Putamen (tissue), 1 donor: Measurements from ENCODE around the gene CATSPERZ.

Source experiments
- DNase-seq: peaks from one replicate; pipeline ENCODE4 v3.0.0-alpha.2; 2016; ENCODE audit warnings: low spot score

The CATSPERZ gene

DNA sequence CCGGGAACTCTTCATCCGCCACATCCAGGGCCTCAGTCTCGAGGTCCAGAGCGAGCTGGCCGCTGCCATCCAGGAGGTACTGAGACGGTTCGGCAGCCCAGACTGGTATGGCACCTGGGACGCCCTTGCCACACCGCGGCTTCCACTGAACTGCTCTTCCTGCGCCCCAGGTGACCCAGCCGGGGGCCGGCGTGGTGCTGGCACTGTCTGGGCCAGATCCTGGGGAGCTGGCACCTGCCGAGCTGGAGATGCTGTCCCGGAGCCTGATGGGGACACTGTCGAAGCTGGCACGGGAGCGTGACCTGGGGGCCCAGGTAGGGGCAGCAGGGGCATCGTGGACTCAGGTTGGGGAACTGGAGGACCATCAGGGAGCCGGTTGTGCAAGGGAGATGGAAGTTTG is 41.3 kb downstream of the CATSPERZ start:
- DNase-seq, result no peak

DNA sequence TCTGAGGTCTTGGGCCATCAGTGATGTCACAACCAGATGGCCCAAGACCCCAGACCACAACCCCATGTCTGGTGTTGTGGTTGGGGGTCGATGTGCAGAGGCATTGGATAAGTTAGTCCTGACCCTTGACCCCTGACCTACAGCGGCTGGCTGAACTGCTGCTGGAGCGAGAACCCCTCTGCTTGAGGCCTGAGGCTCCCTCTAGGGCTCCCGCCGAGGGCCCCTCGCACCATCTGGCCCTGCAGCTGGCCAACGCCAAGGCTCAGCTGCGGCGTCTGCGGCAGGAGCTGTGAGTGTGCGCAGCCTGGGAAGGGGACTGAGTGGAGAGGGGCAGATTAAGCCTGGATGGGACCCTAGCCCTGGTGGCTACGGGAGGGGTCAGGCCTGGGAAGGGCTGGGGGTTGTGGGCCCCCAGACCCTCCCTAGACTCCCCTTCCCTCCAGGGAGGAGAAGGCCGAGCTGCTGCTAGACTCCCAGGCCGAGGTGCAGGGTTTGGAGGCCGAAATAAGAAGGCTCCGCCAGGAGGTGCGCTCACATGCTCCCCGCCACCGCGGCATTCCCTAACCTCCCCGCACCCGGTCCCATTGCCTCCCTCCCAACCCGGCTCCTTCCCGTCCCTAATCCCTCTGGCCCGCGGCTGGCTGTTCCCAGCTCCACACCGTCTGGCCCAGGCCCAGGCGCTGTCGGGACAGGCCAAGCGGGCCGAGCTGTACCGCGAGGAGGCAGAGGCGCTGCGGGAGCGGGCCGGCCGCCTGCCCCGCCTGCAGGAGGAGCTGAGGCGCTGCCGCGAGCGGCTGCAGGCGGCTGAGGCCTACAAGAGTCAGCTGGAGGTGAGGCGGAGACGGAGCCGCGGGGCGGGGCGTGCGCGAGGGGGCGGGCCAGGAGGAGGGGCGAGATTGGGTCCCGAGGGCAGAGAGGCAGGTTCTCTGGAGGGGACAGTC is 42.0 kb downstream of the CATSPERZ start:
- DNase-seq, result peak; percentile 77

DNA sequence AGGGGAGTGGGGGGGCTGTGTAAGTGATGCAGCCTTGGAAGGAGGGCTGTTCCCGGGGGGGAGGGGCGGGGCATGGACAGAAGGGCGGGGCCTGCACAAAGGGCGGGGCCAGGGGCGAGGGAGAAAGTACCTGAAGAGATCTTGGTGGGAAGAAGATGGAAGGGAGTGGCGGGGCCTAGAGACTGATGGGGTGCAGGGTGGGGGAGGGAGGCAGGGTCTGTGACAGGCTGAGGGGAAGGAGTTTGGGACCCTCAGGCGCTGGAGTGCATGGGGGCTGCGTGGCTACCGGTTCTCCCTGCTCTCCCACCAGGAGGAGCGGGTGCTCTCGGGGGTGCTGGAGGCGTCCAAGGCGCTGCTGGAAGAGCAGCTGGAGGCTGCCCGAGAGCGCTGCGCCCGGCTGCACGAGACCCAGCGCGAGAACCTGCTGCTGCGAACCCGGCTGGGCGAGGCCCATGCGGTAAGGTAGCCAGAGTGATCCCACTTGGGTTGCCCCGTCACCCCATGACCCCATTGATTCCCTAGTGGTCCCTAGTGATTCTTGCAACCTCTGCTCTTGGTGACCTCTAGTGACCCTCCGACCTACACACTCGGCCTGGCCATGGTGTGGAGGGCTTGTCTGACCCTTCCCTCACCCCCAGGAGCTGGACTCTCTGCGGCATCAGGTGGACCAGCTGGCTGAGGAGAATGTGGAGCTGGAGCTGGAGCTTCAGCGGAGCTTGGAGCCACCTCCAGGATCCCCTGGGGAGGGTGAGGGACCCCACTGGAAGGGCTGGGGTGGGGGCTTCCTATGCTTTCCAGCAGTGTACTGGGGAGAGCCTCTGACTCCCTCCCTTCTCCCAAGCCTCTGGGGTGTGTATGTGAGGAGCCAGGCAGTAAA is 42.9 kb downstream of the CATSPERZ start:
- no peak for DNase-seq

DNA sequence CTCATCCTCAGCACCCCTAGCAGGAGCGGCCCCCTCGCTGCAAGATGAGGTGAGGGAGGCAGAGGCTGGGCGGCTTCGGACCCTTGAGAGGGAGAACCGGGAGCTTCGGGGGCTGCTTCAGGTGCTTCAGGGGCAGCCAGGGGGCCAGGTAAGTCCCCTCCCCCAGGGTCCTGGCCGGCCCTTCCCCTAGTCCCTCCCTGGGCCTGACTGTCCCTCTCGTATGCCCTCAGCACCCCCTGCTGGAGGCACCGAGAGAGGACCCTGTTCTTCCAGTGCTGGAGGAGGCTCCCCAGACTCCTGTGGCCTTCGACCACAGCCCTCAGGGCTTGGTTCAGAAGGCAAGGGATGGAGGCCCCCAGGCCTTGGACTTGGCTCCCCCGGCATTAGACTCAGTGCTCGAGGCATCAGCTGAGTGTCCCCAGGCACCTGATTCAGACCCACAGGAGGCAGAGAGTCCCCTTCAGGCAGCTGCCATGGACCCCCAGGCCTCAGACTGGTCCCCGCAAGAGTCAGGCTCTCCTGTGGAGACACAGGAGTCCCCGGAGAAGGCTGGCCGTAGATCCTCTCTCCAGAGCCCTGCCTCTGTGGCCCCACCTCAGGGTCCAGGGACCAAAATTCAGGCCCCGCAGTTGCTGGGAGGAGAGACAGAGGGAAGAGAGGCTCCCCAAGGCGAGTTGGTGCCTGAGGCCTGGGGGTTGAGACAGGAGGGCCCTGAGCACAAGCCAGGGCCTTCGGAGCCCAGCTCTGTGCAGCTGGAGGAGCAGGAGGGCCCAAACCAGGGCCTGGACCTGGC is 43.8 kb downstream of the CATSPERZ start:
- DNase-seq, result no peak

- no peak for DNase-seq
Measured at GRCh38 chr11:64344787-64345186, 44.6 kb downstream of the CATSPERZ start.

DNA sequence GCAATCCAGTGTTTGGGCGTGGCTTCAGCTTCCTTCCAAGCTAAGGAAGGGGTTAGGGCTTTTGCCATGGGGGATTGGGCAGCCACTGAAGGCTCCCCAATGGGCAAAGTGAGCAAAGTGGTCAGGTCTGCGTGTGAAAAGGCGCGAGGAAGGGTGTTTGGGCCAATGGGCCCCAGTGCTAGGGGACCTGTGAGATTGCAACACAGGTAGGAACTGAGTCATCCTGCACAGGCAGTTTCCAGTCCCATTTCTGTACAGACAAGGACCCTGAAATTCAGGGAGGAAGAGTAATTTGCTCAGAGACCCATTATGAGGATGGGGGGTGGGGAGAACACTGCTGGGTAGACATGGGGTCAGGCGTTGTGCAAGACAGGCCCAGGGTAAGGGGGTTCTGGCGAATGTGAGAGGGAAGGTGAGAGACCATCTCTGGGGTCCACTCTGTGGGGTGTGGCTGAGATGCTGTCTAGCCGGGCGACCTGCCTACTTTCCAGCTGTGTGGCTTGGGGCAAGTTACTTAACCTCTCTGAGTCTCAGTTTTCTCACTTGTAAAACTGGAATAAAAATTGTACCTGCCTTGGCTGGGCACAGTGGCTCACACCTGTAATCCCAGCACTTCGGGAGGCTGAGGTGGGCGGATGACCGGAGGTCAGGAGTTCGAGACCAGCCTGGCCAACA is 47.2 kb downstream of the CATSPERZ start:
- no peak for DNase-seq

DNA sequence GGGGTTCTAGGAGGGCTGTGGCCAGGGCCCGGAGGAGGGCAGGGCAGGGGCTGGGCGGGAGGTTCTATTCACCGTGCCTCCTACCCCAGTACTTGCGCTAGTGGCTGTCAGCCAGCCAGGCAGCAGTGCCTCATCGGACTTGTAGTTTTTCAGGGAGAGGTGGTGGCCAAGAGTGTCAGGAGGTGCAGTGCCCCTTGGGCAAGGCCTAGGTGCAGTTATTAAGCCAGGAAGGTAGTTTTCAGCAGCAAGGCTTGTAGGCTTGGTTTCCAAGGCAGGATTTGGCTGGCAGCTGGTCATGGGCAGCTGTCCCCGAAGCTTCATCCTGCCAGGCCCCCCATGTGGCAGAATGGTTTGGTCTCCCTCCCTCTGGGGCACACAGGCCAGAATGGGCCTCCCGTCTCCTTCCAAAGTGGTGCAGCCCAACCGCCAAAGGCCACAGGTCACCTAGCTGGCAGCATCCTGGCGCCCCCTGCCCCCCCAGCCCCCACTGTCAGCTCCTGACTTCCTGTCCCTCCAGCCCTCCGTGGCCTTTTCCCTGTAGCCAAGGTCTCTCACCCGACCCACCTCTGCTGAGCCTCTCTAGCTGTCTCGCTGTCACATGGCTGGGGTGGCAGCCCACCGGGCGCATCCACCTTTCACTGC is 48.3 kb downstream of the CATSPERZ start:
- no peak for DNase-seq

DNA sequence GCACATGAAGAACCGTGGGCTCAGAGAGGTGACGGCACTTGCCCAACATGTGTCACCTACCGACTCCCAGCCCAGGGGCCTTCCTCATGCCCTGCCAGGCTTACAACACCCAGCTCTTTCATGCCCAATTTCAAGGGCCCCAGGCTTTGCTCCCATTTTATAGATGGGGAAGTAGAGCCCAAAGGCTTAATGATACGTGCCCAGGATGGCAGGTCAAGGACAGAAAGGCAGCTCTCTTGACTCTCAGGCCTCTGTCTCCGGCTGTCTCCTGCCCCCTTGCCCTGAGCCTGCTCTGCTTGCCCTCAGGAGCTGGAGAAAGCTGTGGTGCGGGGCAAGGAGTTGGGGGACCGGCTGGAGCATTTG is 48.8 kb downstream of the CATSPERZ start:
- no peak for DNase-seq

DNA sequence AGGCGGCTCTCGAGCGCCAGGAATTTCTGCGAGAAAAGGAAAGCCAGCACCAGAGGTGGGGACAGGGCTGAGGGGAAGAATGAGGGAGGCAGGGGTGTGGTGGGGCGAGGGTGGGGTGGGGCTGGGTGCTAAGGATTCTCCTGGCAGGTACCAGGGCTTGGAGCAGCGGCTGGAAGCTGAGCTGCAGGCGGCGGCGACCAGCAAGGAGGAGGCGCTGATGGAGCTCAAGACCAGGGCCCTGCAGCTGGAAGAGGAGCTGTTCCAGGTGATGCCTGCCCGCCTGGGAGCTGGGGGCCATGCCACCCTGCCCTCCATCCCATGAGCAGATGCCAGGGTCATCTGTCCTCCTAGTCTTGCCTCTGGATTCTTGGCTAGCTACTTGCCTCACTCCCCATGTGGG is 49.2 kb downstream of the CATSPERZ start:
- no peak for DNase-seq

DNA sequence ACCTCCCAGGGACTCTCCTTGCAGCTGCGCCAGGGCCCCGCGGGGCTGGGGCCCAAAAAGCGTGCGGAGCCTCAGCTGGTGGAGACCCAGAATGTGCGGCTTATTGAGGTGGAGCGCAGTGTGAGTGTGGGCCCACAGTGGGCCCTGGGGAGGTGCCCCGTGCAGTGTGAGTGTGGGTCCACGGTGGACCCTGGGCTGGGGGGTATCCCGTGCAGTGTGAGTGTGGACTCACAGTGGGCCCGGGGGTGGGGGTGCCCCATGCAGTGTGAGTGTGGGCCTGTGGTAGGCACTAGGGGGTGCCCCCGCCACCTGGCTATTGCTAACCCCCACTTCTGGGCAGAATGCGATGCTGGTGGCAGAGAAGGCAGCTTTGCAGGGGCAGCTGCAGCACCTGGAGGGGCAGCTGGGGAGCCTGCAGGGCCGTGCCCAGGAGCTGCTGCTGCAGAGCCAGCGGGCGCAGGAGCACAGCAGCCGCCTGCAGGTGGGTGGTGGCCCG is 51.0 kb downstream of the CATSPERZ start:
- DNase-seq, result no peak

GRCh38 chr11:64352099-64352994 is 52.2 kb downstream of the CATSPERZ start:
- DNase-seq, result no peak

DNA sequence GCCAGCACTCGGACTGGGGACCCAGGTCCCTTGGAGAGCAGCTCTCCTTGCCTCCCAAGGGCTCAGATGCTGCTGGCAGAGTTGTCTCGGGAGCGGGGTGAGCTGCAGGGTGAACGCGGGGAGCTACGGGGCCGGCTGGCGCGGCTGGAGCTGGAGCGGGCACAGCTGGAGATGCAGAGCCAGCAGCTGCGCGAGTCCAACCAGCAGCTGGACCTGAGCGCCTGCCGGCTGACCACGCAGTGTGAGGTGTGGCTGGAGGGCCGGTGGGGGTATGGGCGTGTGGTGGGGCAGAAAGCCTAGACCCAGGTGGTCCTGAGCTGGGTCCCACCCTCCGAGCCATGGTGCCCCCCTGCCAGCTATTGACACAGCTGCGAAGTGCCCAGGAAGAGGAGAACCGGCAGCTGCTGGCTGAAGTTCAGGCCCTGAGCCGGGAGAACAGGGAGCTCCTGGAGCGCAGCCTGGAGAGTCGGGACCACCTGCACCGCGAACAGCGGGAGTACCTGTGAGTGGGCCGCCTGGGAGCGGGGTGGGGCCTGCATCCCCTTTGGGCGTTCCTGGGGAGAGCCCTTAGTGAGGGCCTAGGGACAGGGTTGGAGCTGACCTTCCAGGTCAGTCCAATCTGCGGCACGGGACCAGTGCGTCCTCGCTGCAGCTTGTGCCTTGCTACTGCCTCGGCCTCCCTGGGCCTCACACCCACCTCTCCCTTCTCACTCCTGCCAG is 53.0 kb downstream of the CATSPERZ start:
- DNase-seq, result no peak

DNA sequence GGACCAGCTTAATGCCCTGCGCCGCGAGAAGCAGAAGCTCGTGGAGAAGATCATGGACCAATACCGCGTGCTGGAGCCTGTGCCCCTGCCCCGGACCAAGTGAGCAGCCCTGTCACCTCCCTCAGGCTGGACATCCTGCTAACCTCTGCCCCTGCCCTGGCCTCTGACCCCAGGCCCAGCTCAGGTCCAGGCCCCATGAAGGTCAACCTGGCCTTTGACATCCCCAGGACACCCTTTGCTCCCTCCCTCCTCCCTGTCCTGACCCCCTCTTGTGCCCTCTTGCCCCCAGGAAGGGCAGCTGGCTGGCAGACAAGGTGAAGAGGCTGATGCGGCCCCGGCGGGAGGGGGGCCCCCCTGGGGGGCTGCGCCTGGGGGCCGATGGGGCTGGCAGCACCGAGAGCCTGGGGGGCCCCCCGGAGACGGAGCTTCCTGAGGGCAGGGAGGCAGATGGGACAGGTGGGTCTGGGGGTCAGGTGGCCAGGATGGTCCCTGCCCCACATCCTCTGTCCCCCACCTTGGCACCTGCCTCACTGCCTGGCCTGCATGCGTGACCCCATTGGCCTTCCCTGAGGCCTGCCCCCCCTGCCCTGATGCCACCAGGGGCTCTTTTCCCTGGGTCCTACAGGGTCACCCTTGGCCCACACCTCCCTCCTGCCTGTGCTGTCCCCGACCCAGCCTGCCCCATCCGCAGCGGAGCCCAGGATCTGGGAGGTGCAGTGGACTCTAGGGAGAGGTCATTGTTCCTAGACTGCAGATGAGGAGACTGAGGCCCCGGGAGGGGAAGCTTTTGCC is 53.8 kb downstream of the CATSPERZ start:
- no peak for DNase-seq
